NCI-H82 treated with DMSO at 0.1 percent for 48 hours (cell line): Measurements from ENCODE around the gene SEZ6L2.
"Not testable (repeated sequence)": the region's sequence is repeated elsewhere in the genome, so short reads cannot be mapped to it uniquely, and the experiment has no call there.

Experiments
- DNase-seq: peaks from one replicate; lab custom pipeline; 2025; ENCODE audit not compliant: unreplicated experiment; lab: John Stamatoyannopoulos, UW

The SEZ6L2 gene

DNA sequence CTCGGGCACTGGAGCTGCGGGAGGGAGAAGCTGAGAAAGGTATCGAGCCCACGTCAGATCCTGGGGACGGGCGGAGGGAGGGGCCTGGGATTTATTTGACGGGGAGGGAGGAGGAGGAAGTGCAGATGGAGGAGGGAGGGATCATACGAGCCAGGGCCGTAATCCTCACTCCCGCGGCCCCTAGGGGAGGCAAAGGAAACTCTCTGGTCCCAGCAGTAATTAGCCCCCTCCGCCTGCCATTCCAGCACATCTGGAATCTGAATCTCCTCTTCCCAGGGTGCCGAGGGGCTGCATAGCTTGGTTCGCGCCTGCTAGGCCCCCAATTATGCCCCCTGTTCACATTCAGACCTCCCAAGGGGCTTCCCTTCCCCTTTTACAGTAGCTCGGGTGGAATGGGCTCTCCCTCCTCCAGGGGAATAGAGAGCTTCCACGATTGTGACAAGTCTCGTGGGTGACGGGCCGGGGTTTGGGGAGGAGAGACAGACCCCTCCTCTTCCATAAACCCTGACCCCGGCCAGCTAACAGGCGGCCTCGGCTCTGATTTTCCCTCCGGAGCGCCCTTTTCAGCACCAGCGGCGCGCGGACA is at the start of gene SEZ6L2:
SEZ6L2 (minus strand) TSS at position 35 of the 586 bp plus-strand sequence. CDS start 531 bp downstream, outside the sequence.
- peak; percentile 92 for DNase-seq

GRCh38 chr16:29947897-29948296 is 48.5 kb upstream of the SEZ6L2 start:
- no peak for DNase-seq

DNA sequence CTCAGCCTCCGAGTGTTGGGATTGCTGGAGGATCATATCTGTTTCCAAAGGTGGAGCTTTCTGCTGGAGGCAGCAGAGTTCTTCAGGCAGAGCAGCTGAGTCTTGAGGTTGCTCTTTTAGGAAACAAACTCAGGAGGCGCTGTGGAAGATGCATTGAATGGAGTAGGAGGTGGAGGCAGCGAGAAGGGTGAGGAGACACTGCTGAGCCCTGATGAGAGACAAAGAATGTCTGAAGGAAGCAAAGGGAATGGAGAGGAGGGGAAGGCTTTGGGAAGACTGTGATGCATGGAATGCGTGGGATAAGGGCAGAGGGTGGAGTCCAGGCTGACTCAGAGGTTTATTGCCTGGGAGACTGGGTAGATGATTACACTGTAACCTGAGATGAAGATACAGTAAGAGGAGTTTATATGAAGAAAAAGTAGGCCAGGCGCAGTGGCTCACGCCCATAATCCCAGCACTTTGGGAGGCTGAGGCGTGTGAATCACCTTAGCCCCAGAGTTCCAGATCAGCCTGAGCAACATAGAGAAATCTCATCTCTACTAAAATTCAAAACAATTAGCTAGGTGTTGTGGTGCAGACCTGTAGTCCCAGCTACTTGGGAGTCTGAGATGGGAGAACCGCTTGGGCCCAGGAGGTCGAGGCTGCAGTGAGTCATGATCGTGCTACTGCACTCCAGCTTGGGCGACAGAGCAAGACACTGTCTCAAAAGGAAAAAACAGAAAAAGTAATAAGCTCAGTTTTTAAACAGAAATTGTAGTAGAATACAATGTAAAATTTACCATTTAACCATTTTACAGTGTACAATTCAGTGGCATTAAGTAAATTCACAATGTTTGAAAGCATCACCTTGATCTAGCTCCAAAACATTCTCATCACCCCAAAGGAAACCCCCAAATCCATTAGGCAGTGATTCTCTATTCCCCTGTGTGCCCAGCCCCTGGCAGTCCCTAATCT is 44.8 kb upstream of the SEZ6L2 start:
- DNase-seq, result peak; percentile 39

DNA sequence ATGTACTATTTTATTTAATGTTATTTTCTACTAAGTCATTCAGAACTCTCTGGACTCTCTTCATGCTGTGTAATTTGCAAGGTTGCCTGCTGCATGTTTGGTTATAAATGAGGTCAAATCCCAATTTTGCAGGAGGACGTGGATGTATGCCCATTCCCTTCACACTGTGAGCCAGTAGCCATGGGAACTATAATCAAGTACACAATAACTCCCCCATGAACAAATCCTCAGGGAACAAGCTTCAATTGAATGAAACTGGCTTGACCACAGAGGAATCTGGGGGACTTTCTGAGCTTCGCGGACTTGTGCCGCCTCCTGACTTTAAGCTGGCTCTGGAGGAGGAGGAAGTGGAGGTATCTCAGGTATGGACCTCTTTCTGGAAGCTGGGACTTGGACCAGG is 41.3 kb upstream of the SEZ6L2 start:
- DNase-seq, result no peak

GRCh38 chr16:29931750-29932149 is 32.4 kb upstream of the SEZ6L2 start:
- DNase-seq, result not testable (repeated sequence)

GRCh38 chr16:29927070-29927905 is 27.9 kb upstream of the SEZ6L2 start:
- DNase-seq, result no peak

- no peak for DNase-seq
These were observed 27.3 kb upstream of the SEZ6L2 start for GRCh38 chr16:29926711-29927052.

- DNase-seq, result peak; percentile 64
These were observed 26.7 kb upstream of the SEZ6L2 start, which contains the start of gene KCTD13 for GRCh38 chr16:29925781-29926710. Gene KCTD13 (minus strand): TSS chr16:29926226. CDS start chr16:29926033, 193 bp downstream.

GRCh38 chr16:29925105-29925756 is 25.9 kb upstream of the SEZ6L2 start:
- DNase-seq, result no peak

GRCh38 chr16:29922986-29923501 is 23.7 kb upstream of the SEZ6L2 start:
- DNase-seq, result no peak

- DNase-seq, result no peak
These were observed 23.0 kb upstream of the SEZ6L2 start for GRCh38 chr16:29922326-29922725.

DNA sequence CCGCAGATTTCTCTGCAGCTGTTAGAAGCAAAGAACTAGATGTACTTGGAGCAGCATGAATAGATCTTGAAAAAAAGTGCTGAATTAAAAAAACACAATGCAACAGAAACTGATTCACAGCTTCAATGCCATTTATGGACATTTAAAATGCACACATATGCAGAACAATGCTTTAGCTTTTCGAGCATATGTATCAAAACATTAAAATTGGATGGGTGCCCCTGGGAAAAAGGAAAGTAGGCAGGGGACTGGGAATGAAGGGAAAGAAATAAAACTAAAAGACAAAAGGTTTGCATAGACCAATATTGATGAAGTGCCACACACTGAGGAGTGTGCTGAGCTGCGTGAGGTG is 21.7 kb upstream of the SEZ6L2 start:
- no peak for DNase-seq

DNA sequence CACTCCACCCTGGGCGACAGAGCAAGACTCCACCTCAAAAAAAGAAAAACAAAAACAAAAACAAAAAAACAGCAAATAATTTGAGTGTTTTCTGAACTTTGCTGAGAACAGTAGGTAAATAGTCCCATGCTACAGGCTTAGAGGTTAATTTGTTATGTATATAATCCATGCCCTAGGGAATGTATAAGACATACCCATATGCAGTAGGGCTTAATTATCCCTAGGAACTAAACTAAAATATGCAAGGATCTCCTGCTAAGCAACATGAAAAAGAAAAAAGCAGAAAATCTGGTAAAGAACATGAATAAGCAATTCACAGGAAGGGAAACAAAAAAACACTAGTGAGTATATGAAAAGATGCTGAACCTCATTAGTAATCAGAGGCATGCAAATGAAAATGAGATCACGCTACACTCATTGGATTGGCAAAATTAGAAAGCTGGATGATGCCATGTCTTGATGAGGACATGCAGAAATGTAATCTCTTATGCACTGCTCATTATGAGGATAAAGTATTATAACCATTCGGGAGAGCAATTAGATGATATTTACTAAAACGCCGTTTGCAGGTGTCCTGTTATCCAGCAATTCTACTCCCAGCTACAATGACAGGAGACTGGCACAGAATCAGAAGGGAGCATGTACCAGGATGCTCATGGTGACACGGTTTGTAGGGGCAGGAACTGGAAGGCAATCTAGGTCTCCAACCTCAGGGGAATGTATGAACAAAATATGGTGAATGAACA is 21.1 kb upstream of the SEZ6L2 start:
- no peak for DNase-seq

DNA sequence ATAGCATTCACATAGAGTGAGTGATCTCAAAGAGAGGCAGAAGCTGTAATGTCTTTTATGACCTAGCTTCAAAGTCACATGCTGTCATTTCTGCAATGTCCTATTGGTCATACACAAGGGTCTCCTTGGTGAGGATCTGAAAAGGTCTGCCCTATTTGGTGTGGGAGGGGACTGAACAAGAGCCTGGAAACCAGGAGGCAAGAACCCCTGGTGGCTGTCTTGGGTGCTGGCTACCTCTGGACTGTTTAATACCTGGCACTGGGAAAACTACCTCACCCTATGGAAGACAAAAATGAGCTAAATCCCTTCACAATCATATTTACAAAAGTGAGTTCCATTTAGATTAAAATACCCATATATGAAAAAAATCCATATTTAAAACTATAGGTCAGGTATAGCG is 17.6 kb upstream of the SEZ6L2 start:
- no peak for DNase-seq

DNA sequence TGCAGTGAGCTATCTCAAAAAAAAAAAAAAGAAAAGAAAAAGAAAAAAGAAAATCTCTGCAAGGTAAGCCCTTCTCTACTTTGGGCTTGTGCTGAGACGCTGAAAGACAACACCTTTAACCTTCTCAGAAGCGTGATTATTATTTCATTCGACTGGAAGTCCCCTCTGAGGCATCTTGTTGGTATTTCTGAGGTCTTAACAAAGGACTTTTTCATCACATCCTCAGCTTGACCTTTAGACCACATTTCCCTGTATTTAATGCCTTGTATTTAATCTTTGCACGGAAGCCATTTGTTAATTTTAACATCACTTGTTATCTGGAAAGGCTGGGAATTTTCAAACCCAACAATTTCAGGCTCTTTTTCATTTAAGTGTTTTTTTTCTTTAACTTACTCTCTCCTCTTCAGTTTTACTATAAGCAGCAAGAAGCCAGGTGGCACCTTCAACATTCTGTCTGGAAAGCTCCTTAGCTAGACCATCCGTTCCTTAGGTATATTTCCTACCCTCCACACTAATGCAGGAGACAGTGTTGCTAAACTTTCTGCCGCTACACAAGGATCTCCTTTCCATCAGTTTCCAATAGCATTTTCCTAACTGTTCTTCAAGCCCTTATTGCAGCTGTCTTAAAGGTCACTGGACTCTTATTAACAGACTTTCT is 16.4 kb upstream of the SEZ6L2 start:
- DNase-seq, result no peak

- no peak for DNase-seq
These were observed 14.2 kb upstream of the SEZ6L2 start for GRCh38 chr16:29913514-29913913.

GRCh38 chr16:29912087-29912486 is 12.7 kb upstream of the SEZ6L2 start:
- DNase-seq, result no peak

DNA sequence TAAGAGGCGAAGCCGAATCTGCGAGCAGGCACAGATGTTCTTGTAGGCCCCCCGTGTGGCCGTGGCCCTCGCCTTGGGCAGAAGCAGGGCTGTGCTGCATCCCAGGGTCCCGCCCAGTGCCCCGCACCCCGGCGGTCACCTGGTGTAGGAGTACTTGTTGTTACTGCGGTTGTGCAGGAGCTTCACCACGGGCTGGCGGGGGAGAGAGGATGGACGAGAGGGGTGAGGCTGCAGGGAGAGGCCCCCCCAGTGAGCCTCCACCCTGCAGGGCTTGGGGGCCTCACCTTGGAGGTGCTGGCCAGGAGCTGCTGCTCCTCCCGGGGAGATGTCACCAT is 12.3 kb upstream of the SEZ6L2 start:
- no peak for DNase-seq
